Hepatocyte (in vitro differentiated cells): Measurements from ENCODE around the gene ACO2.

Experiments used
- CTCF ChIP-seq: fragments of 200-600 bp; sonication (generic); IDR thresholded peaks from 2 replicates; pipeline ENCODE4 v1.5.1; 2016; ENCODE audit warnings: antibody characterized with exemption, mild to moderate bottlenecking; ENCODE audit not compliant: poor library complexity
- EZH2 ChIP-seq: fragments of 200-600 bp; sonication (generic); IDR thresholded peaks from 2 replicates; pipeline ENCODE4 v1.6.1; 2016; ENCODE audit warnings: antibody characterized with exemption, mild to moderate bottlenecking, borderline replicate concordance

GRCh38 chr22:41444360-41445128 is 24.4 kb upstream of the ACO2 start:
- TF ChIP-seq CTCF = no peak
- TF ChIP-seq EZH2 = no peak
